ENCODE results near the gene GTF3C1.

GTF3C1 gene

GRCh38 chr16:27460213-27460612 is 89.5 kb downstream of the GTF3C1 start:
- TF ChIP-seq ZC3H10 (CRISPR knock-in tag; IDR thresholded peaks at IDR 0.05) (no peak), ISL1 (CRISPR knock-in tag; IDR thresholded peaks at IDR 0.05) (no peak), TCF4 (CRISPR knock-in tag; IDR thresholded peaks at IDR 0.05; ENCODE audit: borderline replicate concordance) (no peak), ZNF70 (CRISPR knock-in tag; IDR thresholded peaks at IDR 0.05) (no peak), RARB (CRISPR knock-in tag; IDR thresholded peaks at IDR 0.05) (no peak), POU6F1 (CRISPR knock-in tag; IDR thresholded peaks at IDR 0.05; ENCODE audit: borderline replicate concordance, low read depth) (no peak), PPARA (CRISPR knock-in tag; IDR thresholded peaks at IDR 0.05; ENCODE audit: borderline replicate concordance) (no peak), ARNTL (CRISPR knock-in tag; IDR thresholded peaks at IDR 0.05; ENCODE audit: borderline replicate concordance, low read depth) (no peak), BACH2 (CRISPR knock-in tag; IDR thresholded peaks at IDR 0.05; ENCODE audit: borderline replicate concordance) (no peak), CSDC2 (CRISPR knock-in tag; IDR thresholded peaks at IDR 0.05) (no peak), ZNF565 (CRISPR knock-in tag; conservative IDR thresholded peaks at IDR 0.05; ENCODE audit: low read depth) (no peak), CSRNP3 (CRISPR knock-in tag; IDR thresholded peaks at IDR 0.05) (no peak), SNAI2 (CRISPR knock-in tag; IDR thresholded peaks at IDR 0.05) (no peak), ZFP3 (CRISPR knock-in tag; IDR thresholded peaks at IDR 0.05) (no peak), GLIS3 (CRISPR knock-in tag; IDR thresholded peaks at IDR 0.05) (no peak), TOX (CRISPR knock-in tag; IDR thresholded peaks at IDR 0.05; ENCODE audit: borderline replicate concordance) (no peak)
- no peak for ATAC-seq

- no peak for TF ChIP-seq ISL1 (CRISPR knock-in tag; IDR thresholded peaks at IDR 0.05)
- no peak for TF ChIP-seq ZFP30 (CRISPR knock-in tag; IDR thresholded peaks at IDR 0.05)
- TF ChIP-seq ZNF8 (CRISPR knock-in tag; IDR thresholded peaks at IDR 0.05) = no peak
- TF ChIP-seq SNAI2 (CRISPR knock-in tag; IDR thresholded peaks at IDR 0.05) = no peak
- TF ChIP-seq CSRNP3 (CRISPR knock-in tag; IDR thresholded peaks at IDR 0.05) = no peak
- TF ChIP-seq GLIS3 (CRISPR knock-in tag; IDR thresholded peaks at IDR 0.05) = no peak
- TF ChIP-seq PPARA (CRISPR knock-in tag; IDR thresholded peaks at IDR 0.05; ENCODE audit: borderline replicate concordance) = no peak
- no peak for TF ChIP-seq ZNF565 (CRISPR knock-in tag; conservative IDR thresholded peaks at IDR 0.05; ENCODE audit: low read depth)
- no peak for TF ChIP-seq OSR1 (CRISPR knock-in tag; IDR thresholded peaks at IDR 0.05)
- TF ChIP-seq RARB (CRISPR knock-in tag; IDR thresholded peaks at IDR 0.05) = no peak
- TF ChIP-seq TOX (CRISPR knock-in tag; IDR thresholded peaks at IDR 0.05; ENCODE audit: borderline replicate concordance) = no peak
- TF ChIP-seq PATZ1 (CRISPR knock-in tag; IDR thresholded peaks at IDR 0.05; ENCODE audit: borderline replicate concordance) = no peak
- TF ChIP-seq ZNF70 (CRISPR knock-in tag; IDR thresholded peaks at IDR 0.05) = no peak
- no peak for TF ChIP-seq TSHZ2 (CRISPR knock-in tag; IDR thresholded peaks at IDR 0.05)
- no peak for TF ChIP-seq CREB5 (CRISPR knock-in tag; IDR thresholded peaks at IDR 0.05; ENCODE audit: low read depth)
- TF ChIP-seq ESRRG (CRISPR knock-in tag; IDR thresholded peaks at IDR 0.05) = no peak
- no peak for TF ChIP-seq TCF4 (CRISPR knock-in tag; IDR thresholded peaks at IDR 0.05; ENCODE audit: borderline replicate concordance)
- ATAC-seq = no peak
Observed at GRCh38 chr16:27458987-27459688, 90.6 kb downstream of the GTF3C1 start.
